Lower leg skin (tissue), 3 donors: ENCODE results near the gene C6orf89.

ENCODE experiments used
- POLR2A ChIP-seq, 2 donors: fragments of 450-650 bp; IDR thresholded peaks; one replicate each; pipeline ENCODE4 v1.6.1; 2016 to 2017; ENCODE audit warnings: antibody characterized with exemption in 2 of 2, mild to moderate bottlenecking in 1 of 2, moderate library complexity in 1 of 2
- TF ChIP-seq, protein P1 (sequence below), 3 donors: fragments of 450-650 bp; IDR thresholded peaks; one replicate each; pipeline ENCODE4 v1.5.1; 2016; ENCODE audit warnings: antibody characterized with exemption in 3 of 3, mild to moderate bottlenecking in 3 of 3, moderate library complexity in 2 of 3

DNA sequence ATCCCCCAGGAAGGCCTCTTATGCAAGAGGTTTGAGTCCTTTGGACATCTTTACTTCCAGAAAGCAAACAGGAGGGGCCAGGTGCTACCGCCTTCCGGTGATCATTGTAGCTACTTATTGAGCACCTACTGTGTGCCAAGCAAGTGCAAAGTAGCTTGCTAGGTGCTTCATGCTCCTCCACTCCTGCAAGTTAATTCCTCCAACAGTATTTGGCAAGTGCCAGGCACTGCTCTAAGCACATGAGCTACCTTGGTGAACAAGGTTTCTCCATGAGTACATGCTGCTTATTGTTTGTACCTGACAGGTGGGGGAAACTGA is 48.8 kb upstream of the C6orf89 start:
- TF ChIP-seq, protein P1, sequence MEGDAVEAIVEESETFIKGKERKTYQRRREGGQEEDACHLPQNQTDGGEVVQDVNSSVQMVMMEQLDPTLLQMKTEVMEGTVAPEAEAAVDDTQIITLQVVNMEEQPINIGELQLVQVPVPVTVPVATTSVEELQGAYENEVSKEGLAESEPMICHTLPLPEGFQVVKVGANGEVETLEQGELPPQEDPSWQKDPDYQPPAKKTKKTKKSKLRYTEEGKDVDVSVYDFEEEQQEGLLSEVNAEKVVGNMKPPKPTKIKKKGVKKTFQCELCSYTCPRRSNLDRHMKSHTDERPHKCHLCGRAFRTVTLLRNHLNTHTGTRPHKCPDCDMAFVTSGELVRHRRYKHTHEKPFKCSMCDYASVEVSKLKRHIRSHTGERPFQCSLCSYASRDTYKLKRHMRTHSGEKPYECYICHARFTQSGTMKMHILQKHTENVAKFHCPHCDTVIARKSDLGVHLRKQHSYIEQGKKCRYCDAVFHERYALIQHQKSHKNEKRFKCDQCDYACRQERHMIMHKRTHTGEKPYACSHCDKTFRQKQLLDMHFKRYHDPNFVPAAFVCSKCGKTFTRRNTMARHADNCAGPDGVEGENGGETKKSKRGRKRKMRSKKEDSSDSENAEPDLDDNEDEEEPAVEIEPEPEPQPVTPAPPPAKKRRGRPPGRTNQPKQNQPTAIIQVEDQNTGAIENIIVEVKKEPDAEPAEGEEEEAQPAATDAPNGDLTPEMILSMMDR (IDR thresholded peaks at IDR 0.05): no peak
- TF ChIP-seq POLR2A (IDR thresholded peaks at IDR 0.05): no peak
